ENCODE results near the gene CLN5. TPM values are rescaled to one million over a fixed set of nuclear protein-coding genes. Genes with fewer than 3 reads are reported as not detected.

Gene CLN5
- total RNA-seq, 6 experiments from 2014 or later: 14.7 to 26.5 (median 18.5) TPM

GRCh38 chr13:76994281-76994680 is 2.4 kb downstream of the CLN5 start:
- Histone ChIP-seq H3K9me3 (no peaks in the 10 kb centered on the region), H3K4me3 (no peak overlapping the region), H3K36me3 (peaks cover 0 to 6% (median 0%) of the 10 kb centered on the region in 4 donors), H3K4me1 (peaks cover 0 to 15% (median 0%) of the 10 kb centered on the region in 4 donors), H3K27ac (no peak overlapping the region), H3K27me3 (no peaks in the 10 kb centered on the region)
- 94% methylated on average over 3 of the region's 3 CpGs for WGBS (ENCODE audit: insufficient coverage, low coverage, low lambda C conversion rate, missing lambda C conversion rate)
- TF ChIP-seq CTCF (IDR thresholded peaks at IDR 0.05) (no peak), POLR2A (IDR thresholded peaks at IDR 0.05) (no peak)
- ATAC-seq: no peak
- no peak for DNase-seq
- intact Hi-C loops (cut with DNase I): no loop called here

GRCh38 chr13:77000475-77000874 is 8.6 kb downstream of the CLN5 start:
- no peaks in the 10 kb centered on the region for H3K9me3 ChIP-seq
- no peak for TF ChIP-seq CTCF (IDR thresholded peaks at IDR 0.05)
- no peak for TF ChIP-seq POLR2A (IDR thresholded peaks at IDR 0.05)
- peaks cover 0 to 17% (median 0%) of the 10 kb centered on the region in 4 donors for H3K36me3 ChIP-seq
- no peak overlapping the region for H3K4me3 ChIP-seq
- DNase-seq: no peak
- no peak for ATAC-seq
- 67% methylated on average over 1 of the region's 1 CpG for WGBS (ENCODE audit: insufficient coverage, low coverage, low lambda C conversion rate, missing lambda C conversion rate)
- intact Hi-C loops (cut with DNase I): no loop called here
- peaks cover 0 to 37% (median 15%) of the 10 kb centered on the region in 4 donors for H3K4me1 ChIP-seq
- H3K27ac ChIP-seq: no peak overlapping the region
- H3K27me3 ChIP-seq: no peaks in the 10 kb centered on the region

- peak; percentile 88 to 90 (median 88) for ATAC-seq
- H3K4me1 ChIP-seq: peaks cover 0 to 37% (median 15%) of the 10 kb centered on the region in 4 donors
- H3K27me3 ChIP-seq: no peaks in the 10 kb centered on the region
- no peaks in the 10 kb centered on the region for H3K9me3 ChIP-seq
- DNase-seq: no peak
- no peak for TF ChIP-seq CTCF (IDR thresholded peaks at IDR 0.05)
- no peak for TF ChIP-seq POLR2A (IDR thresholded peaks at IDR 0.05)
- peaks cover 0 to 13% (median 0%) of the 10 kb centered on the region in 4 donors for H3K36me3 ChIP-seq
- intact Hi-C loops (cut with DNase I): no loop called here
- peak overlapping the region in 1 of 3 donors; percentile 44 for H3K27ac ChIP-seq
- no peak overlapping the region for H3K4me3 ChIP-seq
- 34% methylated on average over 4 of the region's 4 CpGs for WGBS (ENCODE audit: insufficient coverage, low coverage, low lambda C conversion rate, missing lambda C conversion rate)
Observed at GRCh38 chr13:77001540-77001939, 9.7 kb downstream of the CLN5 start.

- Histone ChIP-seq H3K9me3 (no peaks in the 10 kb centered on the region), H3K36me3 (peaks cover 0 to 18% (median 0%) of the 10 kb centered on the region in 4 donors), H3K4me3 (no peak overlapping the region), H3K27ac (peak overlapping the region in 1 of 3 donors; percentile 44), H3K4me1 (peaks cover 0 to 37% (median 15%) of the 10 kb centered on the region in 4 donors), H3K27me3 (no peaks in the 10 kb centered on the region)
- intact Hi-C loops (cut with DNase I): no loop called here
- peak; percentile 34 to 45 (median 42) for ATAC-seq
- TF ChIP-seq CTCF (IDR thresholded peaks at IDR 0.05) (no peak), POLR2A (IDR thresholded peaks at IDR 0.05) (no peak)
- DNase-seq: no peak
- WGBS (ENCODE audit: insufficient coverage, low coverage, low lambda C conversion rate, missing lambda C conversion rate): 23% methylated on average over 4 of the region's 4 CpGs
Observed at GRCh38 chr13:77001963-77002587, 10.2 kb downstream of the CLN5 start.
